Activated T-helper 1 cell treated with anti-CD3 and anti-CD28 coated beads, Interleukin-12 subunit alpha, Interleukin-12 subunit beta, Interleukin-2, Interleukin-4 antibody, amounts not matched to agents 30 ng/mL and 10 ng/mL and 1 ng/mL, durations not matched to agents 14 hours and 24 hours and 36 hours (primary cell): ENCODE results near the gene RMC1. TPM values are rescaled to one million over a fixed set of nuclear protein-coding genes. Genes with fewer than 3 reads are reported as not detected.
A peak's percentile ranks its signal among the peaks of the same experiment; 100 is the strongest.

ENCODE experiments used
- DNase-seq: peaks from one replicate; pipeline ENCODE4 v3.0.0; 2021; ENCODE audit warnings: low spot score
- H3K27ac Mint-ChIP-seq: one replicate; pipeline ENCODE4 v1.8.0; 2021; ENCODE audit warnings: mild to moderate bottlenecking, mixed read lengths
- H3K27me3 Mint-ChIP-seq: one replicate; pipeline ENCODE4 v1.8.0; 2022; ENCODE audit warnings: mild to moderate bottlenecking, moderate library complexity, mixed read lengths; ENCODE audit not compliant: insufficient read depth
- H3K36me3 Mint-ChIP-seq: one replicate; pipeline ENCODE4 v1.8.0; 2021; ENCODE audit warnings: low read depth, mixed read lengths
- H3K4me1 Mint-ChIP-seq: one replicate; pipeline ENCODE4 v1.8.0; 2021; ENCODE audit warnings: low read depth, mixed read lengths
- H3K4me3 Mint-ChIP-seq: one replicate; pipeline ENCODE4 v1.8.0; 2021; ENCODE audit warnings: mild to moderate bottlenecking, moderate library complexity, mixed read lengths
- H3K9me3 Mint-ChIP-seq: one replicate; pipeline ENCODE4 v1.8.0; 2021; ENCODE audit warnings: mixed read lengths
- intact Hi-C: fragments of 100-400 bp; cut with micrococcal nuclease; formaldehyde crosslinking; loops from one replicate; pipeline ENCODE4 v1.15.1; 2024
- total RNA-seq: library from RNA; stranded (reverse); gene quantifications from 2 replicates; pipeline ENCODE4 v1.2.3, GENCODE V29; 2022

The RMC1 gene
- total RNA-seq: 56.3 and 56.7 TPM in 2 replicates

GRCh38 chr18:23503038-23503962, at the start of gene RMC1:
Gene RMC1 (plus strand): TSS chr18:23503511. CDS start chr18:23503619, 108 bp downstream.
- no peaks in the 10 kb centered on the region for H3K27me3 Mint-ChIP-seq
- peaks cover 66% of the 10 kb centered on the region for H3K4me1 Mint-ChIP-seq
- no peaks in the 10 kb centered on the region for H3K9me3 Mint-ChIP-seq
- H3K4me3 Mint-ChIP-seq: peak within 1 kb of the TSS; percentile 97
- peaks cover 21% of the 10 kb centered on the region for H3K36me3 Mint-ChIP-seq
- H3K27ac Mint-ChIP-seq: peak within 1 kb of the TSS; percentile 91
- intact Hi-C loops: loop anchor here (1.0 to 5.0 kb wide), 5 partner anchors 50 to 570 kb away; partner anchors contain the start of genes NPC1, RBBP8 and RIOK3
- peak; percentile 96 for DNase-seq

- H3K27ac Mint-ChIP-seq: peak overlapping the region; percentile 92
- H3K9me3 Mint-ChIP-seq: no peaks in the 10 kb centered on the region
- peaks cover 46% of the 10 kb centered on the region for H3K4me1 Mint-ChIP-seq
- peak; percentile 2 for DNase-seq
- intact Hi-C loops: loop anchor here (1.0 to 5.0 kb wide), 7 partner anchors 15 to 974 kb away; partner anchors contain the start of genes IMPACT, NPC1, RBBP8 and RMC1
- H3K4me3 Mint-ChIP-seq: peak overlapping the region; percentile 97
- no peaks in the 10 kb centered on the region for H3K27me3 Mint-ChIP-seq
- H3K36me3 Mint-ChIP-seq: peaks cover 3% of the 10 kb centered on the region
These were observed 49.6 kb upstream of the RMC1 start for GRCh38 chr18:23453680-23454058.

- Mint-ChIP-seq H3K4me3 (no peak overlapping the region), H3K27me3 (no peaks in the 10 kb centered on the region)
These were observed 46.5 kb upstream of the RMC1 start for GRCh38 chr18:23456835-23457234.

GRCh38 chr18:23458830-23459529, 44.3 kb upstream of the RMC1 start:
- no peaks in the 10 kb centered on the region for H3K9me3 Mint-ChIP-seq
- H3K27ac Mint-ChIP-seq: peak overlapping the region; percentile 8
- H3K36me3 Mint-ChIP-seq: peaks cover 30% of the 10 kb centered on the region
- H3K27me3 Mint-ChIP-seq: no peaks in the 10 kb centered on the region
- peak overlapping the region; percentile 12 for H3K4me3 Mint-ChIP-seq
- peaks cover 57% of the 10 kb centered on the region for H3K4me1 Mint-ChIP-seq
- DNase-seq: no peak
- intact Hi-C loops: no loop called here

More at GRCh38 chr18:23456835-23457234, 46.5 kb upstream of the RMC1 start:
- intact Hi-C loops: no loop called here
- H3K9me3 Mint-ChIP-seq: no peaks in the 10 kb centered on the region
- H3K4me1 Mint-ChIP-seq: peaks cover 67% of the 10 kb centered on the region
- peaks cover 12% of the 10 kb centered on the region for H3K36me3 Mint-ChIP-seq
- no peak for DNase-seq
- peak overlapping the region; percentile 73 for H3K27ac Mint-ChIP-seq

- Mint-ChIP-seq H3K27ac (peak overlapping the region; percentile 61), H3K9me3 (no peaks in the 10 kb centered on the region), H3K4me3 (no peak overlapping the region), H3K36me3 (peaks cover 34% of the 10 kb centered on the region), H3K27me3 (no peaks in the 10 kb centered on the region), H3K4me1 (peaks cover 51% of the 10 kb centered on the region)
- no peak for DNase-seq
- intact Hi-C loops: no loop called here
These were observed 43.8 kb upstream of the RMC1 start for GRCh38 chr18:23459530-23459921.

GRCh38 chr18:23460285-23461273, 42.7 kb upstream of the RMC1 start:
- H3K4me1 Mint-ChIP-seq: peaks cover 45% of the 10 kb centered on the region
- H3K9me3 Mint-ChIP-seq: no peaks in the 10 kb centered on the region
- H3K36me3 Mint-ChIP-seq: peaks cover 38% of the 10 kb centered on the region
- no peak for DNase-seq
- no peak overlapping the region for H3K4me3 Mint-ChIP-seq
- intact Hi-C loops: no loop called here
- no peaks in the 10 kb centered on the region for H3K27me3 Mint-ChIP-seq
- H3K27ac Mint-ChIP-seq: peak overlapping the region; percentile 61

- Mint-ChIP-seq H3K27ac (no peak overlapping the region), H3K36me3 (peaks cover 43% of the 10 kb centered on the region), H3K9me3 (no peaks in the 10 kb centered on the region)
These were observed 40.4 kb upstream of the RMC1 start for GRCh38 chr18:23462876-23463275.

GRCh38 chr18:23468753-23469459, 34.4 kb upstream of the RMC1 start:
- Mint-ChIP-seq H3K9me3 (no peaks in the 10 kb centered on the region), H3K4me3 (no peak overlapping the region), H3K27me3 (no peaks in the 10 kb centered on the region), H3K36me3 (peaks cover 31% of the 10 kb centered on the region), H3K27ac (no peak overlapping the region), H3K4me1 (peaks cover 5% of the 10 kb centered on the region)
- intact Hi-C loops: no loop called here
- DNase-seq: no peak

More at GRCh38 chr18:23462876-23463275, 40.4 kb upstream of the RMC1 start:
- DNase-seq: no peak
- H3K4me3 Mint-ChIP-seq: no peak overlapping the region
- intact Hi-C loops: no loop called here
- H3K27me3 Mint-ChIP-seq: no peaks in the 10 kb centered on the region
- H3K4me1 Mint-ChIP-seq: peaks cover 34% of the 10 kb centered on the region

- Mint-ChIP-seq H3K36me3 (peaks cover 33% of the 10 kb centered on the region), H3K4me3 (no peak overlapping the region), H3K27ac (no peak overlapping the region), H3K27me3 (no peaks in the 10 kb centered on the region), H3K9me3 (no peaks in the 10 kb centered on the region), H3K4me1 (peaks cover 5% of the 10 kb centered on the region)
- no peak for DNase-seq
- intact Hi-C loops: loop anchor here (10.0 kb wide), 1 partner anchor 64 kb away; no protein-coding TSS in a partner anchor
These were observed 32.5 kb upstream of the RMC1 start for GRCh38 chr18:23470620-23471387.

- H3K27ac Mint-ChIP-seq: no peak overlapping the region
- H3K4me1 Mint-ChIP-seq: peaks cover 5% of the 10 kb centered on the region
- no peak for DNase-seq
- no peaks in the 10 kb centered on the region for H3K27me3 Mint-ChIP-seq
- intact Hi-C loops: loop anchor here (10.0 kb wide), 1 partner anchor 63 kb away; no protein-coding TSS in a partner anchor
- no peak overlapping the region for H3K4me3 Mint-ChIP-seq
- no peaks in the 10 kb centered on the region for H3K9me3 Mint-ChIP-seq
- H3K36me3 Mint-ChIP-seq: peaks cover 33% of the 10 kb centered on the region
These were observed 31.8 kb upstream of the RMC1 start for GRCh38 chr18:23471486-23471885.

- Mint-ChIP-seq H3K36me3 (peaks cover 40% of the 10 kb centered on the region), H3K27ac (no peak overlapping the region), H3K27me3 (no peaks in the 10 kb centered on the region), H3K9me3 (no peaks in the 10 kb centered on the region), H3K4me1 (peaks cover 4% of the 10 kb centered on the region), H3K4me3 (no peak overlapping the region)
- no peak for DNase-seq
- intact Hi-C loops: loop anchor here (10.0 kb wide), 1 partner anchor 55 kb away; no protein-coding TSS in a partner anchor
These were observed 23.3 kb upstream of the RMC1 start for GRCh38 chr18:23479829-23480505.
